Activated naive CD4-positive, alpha-beta T cell treated with anti-CD3 and anti-CD28 coated beads, Interleukin-2, amount 50 U/mL, for 24 hours (primary cell): ENCODE data around the gene TMEM220.

Source experiments
- H3K27ac Mint-ChIP-seq: one replicate; pipeline ENCODE4 v1.8.0; 2021; ENCODE audit warnings: mild to moderate bottlenecking, mixed read lengths
- H3K27me3 Mint-ChIP-seq: one replicate; pipeline ENCODE4 v1.8.0; 2021; ENCODE audit warnings: mixed read lengths
- H3K36me3 Mint-ChIP-seq: one replicate; pipeline ENCODE4 v1.8.0; 2021; ENCODE audit warnings: mixed read lengths
- H3K4me1 Mint-ChIP-seq: one replicate; pipeline ENCODE4 v1.8.0; 2021; ENCODE audit warnings: mixed read lengths
- H3K4me3 Mint-ChIP-seq: one replicate; pipeline ENCODE4 v1.8.0; 2021; ENCODE audit warnings: mild to moderate bottlenecking, mixed read lengths
- H3K9me3 Mint-ChIP-seq: one replicate; pipeline ENCODE4 v1.8.0; 2021; ENCODE audit warnings: mixed read lengths

TMEM220 gene

DNA sequence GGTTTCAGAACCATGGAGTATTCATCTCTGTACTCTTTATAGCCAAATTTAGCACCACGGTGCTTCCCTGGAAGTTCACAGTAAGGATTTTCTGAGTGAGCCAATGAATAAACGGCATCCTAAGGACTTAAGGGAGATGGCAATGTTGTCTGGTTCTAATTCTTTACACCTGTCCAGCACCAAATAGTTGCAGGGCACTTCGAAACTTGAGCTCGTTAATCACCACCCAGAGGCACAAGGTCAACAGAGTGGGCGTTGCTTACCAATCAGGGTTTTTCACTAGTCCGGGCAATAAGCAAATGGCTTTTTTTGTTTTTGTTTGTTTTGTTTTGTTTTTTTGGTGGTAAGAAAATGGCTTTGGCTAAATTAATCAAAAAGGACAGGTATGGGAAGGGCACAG, 28.2 kb upstream of the TMEM220 start:
- Mint-ChIP-seq H3K4me3 (no peak overlapping the region), H3K27ac (no peak overlapping the region), H3K27me3 (no peaks in the 10 kb centered on the region), H3K36me3 (no peaks in the 10 kb centered on the region), H3K4me1 (no peaks in the 10 kb centered on the region), H3K9me3 (no peaks in the 10 kb centered on the region)

DNA sequence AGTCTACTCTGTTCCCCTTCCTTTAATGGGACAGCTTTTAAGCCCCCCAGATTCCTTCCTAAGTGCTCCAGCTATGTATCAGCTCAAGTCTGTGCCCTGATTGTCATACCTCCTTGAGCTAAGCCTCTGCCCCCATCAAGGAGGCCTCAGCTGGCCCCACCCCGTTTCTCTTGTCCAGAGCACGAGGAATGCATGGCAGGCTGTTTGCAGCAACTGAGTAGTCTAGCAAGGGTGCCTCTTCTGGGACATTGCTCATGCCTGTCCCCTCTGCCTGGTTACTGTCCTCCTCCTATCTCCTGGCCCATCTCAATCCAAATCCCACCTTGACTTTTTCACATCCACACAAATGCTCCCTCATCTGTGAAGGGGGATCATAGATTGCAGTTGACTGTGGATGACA, 27.8 kb upstream of the TMEM220 start:
- H3K27ac Mint-ChIP-seq, result no peak overlapping the region
- no peaks in the 10 kb centered on the region for H3K9me3 Mint-ChIP-seq
- no peaks in the 10 kb centered on the region for H3K36me3 Mint-ChIP-seq
- no peaks in the 10 kb centered on the region for H3K4me1 Mint-ChIP-seq
- H3K27me3 Mint-ChIP-seq, result no peaks in the 10 kb centered on the region
- H3K4me3 Mint-ChIP-seq, result no peak overlapping the region

DNA sequence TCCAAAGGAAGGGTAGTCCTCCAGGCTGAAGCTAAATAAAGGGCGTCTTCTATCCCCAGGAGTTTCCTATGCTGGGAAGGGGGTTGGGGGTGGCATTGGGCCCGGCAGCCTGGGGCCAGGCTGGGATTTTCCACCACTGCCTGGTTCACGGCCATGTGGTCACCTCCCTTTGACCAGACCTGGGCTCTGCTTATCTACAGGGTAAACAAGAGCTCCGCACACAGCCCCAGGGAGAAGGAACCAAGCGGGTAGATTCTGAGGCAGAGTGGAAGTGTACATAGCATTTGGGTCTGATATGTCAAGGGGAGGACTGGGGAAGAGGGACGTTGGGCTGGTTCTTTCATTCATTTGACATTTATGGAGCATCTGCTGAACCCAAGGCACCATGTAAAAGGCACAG, 27.2 kb upstream of the TMEM220 start:
- H3K9me3 Mint-ChIP-seq, result no peaks in the 10 kb centered on the region
- no peaks in the 10 kb centered on the region for H3K4me1 Mint-ChIP-seq
- no peaks in the 10 kb centered on the region for H3K36me3 Mint-ChIP-seq
- no peak overlapping the region for H3K4me3 Mint-ChIP-seq
- H3K27ac Mint-ChIP-seq, result no peak overlapping the region
- H3K27me3 Mint-ChIP-seq, result no peaks in the 10 kb centered on the region

DNA sequence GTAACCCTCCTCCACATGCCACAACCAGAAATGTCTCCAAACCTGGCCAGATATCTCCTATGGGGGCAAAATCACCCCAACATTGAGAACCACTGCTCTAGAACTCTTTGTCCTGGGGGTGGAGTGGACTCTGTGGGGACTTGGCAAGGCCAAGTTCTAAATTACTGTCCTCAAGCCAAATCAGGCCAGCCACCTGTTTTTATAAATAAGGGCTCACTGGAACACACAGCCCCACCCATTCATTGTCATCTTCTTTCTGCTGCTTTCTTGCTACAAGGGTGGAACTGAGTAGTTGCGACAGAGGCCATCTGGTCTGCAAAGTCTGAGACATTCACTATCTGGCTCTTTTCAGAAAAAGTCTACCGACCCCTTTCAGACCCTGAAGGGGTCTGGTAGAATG, 26.8 kb upstream of the TMEM220 start:
- H3K36me3 Mint-ChIP-seq, result no peaks in the 10 kb centered on the region
- no peak overlapping the region for H3K4me3 Mint-ChIP-seq
- H3K27ac Mint-ChIP-seq, result no peak overlapping the region
- no peaks in the 10 kb centered on the region for H3K27me3 Mint-ChIP-seq
- H3K4me1 Mint-ChIP-seq, result no peaks in the 10 kb centered on the region
- no peaks in the 10 kb centered on the region for H3K9me3 Mint-ChIP-seq

DNA sequence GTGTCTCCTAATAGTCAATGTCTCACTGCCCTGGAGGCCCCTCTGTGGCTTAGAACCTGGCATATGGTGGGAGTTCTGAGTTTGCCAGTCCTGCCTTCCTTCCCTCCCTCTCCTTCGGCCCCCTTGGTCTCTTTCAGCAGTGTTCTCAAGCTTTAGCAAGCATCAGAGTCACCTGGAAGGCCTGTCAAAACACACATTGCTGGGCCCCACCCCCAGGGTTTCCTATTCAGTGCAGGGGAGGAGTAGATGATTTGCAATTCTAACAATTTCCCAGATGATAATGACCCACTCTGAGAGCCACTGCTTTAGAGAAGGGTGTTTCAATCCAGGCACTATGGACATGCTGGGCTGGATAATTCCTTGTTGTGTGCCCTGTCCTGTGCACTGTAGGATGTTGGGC, 26.4 kb upstream of the TMEM220 start:
- Mint-ChIP-seq H3K27me3 (no peaks in the 10 kb centered on the region), H3K9me3 (no peaks in the 10 kb centered on the region), H3K27ac (no peak overlapping the region), H3K36me3 (no peaks in the 10 kb centered on the region), H3K4me1 (no peaks in the 10 kb centered on the region), H3K4me3 (no peak overlapping the region)

DNA sequence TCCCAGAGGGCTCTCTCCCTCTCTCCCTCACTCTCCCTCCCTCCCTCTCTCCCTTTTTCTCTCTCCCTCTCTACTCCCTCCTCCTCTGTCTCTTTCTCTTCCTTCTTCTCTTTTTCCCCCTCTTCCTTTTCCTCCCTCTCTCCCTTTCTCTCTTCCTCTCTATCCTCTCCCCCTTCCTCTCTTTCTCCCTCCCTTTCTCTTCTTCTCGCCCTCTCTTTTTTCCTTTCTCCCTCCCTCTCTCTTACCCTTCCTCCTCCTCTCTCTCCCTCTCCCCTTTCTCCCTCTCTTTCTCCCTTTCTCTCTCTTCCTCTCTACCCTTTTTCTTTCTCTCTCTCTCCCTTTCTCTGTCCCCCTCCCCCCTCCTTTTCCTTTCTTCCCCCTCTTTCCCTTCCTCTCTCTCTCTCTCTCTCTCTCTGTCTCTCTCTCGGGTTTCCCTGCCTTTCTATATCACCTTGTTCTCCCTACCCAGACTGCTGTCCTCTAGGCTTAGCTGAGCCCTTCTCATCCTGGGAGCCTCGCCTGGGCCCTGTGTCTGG, 25.8 kb upstream of the TMEM220 start:
- Mint-ChIP-seq H3K27ac (no peak overlapping the region), H3K4me1 (no peaks in the 10 kb centered on the region), H3K36me3 (no peaks in the 10 kb centered on the region), H3K27me3 (no peaks in the 10 kb centered on the region), H3K9me3 (no peaks in the 10 kb centered on the region), H3K4me3 (no peak overlapping the region)

DNA sequence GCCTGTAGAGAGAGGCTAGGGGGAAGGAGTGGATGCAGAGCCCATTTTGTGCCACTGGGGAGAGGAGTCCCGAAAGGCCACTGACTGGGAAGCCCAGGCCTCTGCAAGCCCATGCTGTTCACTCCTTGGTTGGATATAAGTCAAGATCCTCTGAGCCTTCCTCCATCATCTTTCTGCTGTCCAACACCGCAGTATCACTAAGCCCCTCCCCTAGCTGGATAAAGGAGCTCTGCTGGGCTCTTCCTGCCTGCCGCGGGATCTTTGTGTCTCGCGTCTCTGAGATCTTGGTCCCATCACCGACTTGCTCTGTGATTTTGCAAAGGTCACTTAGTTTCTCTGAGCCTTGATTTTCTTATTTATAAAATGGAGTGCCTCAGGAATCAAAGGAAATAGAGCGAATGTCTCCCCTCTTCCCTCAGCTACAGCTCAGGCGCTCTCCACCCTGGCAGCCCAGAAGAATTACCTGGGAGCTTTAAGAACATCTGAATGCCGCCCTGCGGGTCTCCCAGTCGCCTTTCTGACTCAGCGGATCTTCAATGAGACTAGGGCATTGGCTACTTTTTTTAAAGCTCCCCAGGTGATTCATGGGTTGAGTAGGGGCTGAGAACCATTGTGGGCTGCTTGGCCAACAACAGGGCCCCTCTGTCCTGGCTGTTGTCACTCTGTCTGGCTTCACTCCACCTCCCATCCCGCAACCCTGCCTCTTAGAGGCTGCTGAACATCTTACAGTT, 25.2 kb upstream of the TMEM220 start:
- Mint-ChIP-seq H3K4me1 (no peaks in the 10 kb centered on the region), H3K27me3 (no peaks in the 10 kb centered on the region), H3K36me3 (no peaks in the 10 kb centered on the region), H3K9me3 (no peaks in the 10 kb centered on the region), H3K27ac (no peak overlapping the region), H3K4me3 (no peak overlapping the region)

DNA sequence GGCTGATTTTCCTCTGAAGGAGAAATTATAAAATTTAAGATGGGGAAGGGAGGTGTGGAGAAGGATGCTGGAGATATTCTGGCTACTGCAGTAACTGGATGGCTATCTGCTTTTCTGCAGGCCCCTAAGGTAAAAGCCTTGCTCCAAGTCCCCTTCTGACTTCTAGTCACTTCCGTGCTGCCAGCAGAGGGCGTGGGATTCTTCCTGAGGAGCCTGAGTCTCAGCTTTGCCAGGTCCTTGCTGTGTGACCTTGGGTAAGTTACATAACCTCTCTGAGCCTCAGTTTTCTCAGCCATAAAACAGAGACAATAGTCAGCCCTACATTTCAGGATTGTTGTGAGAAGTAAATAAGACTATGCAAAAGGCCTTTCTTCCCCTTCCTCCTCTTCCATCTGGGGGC, 24.3 kb upstream of the TMEM220 start:
- no peak overlapping the region for H3K27ac Mint-ChIP-seq
- H3K9me3 Mint-ChIP-seq, result no peaks in the 10 kb centered on the region
- H3K4me3 Mint-ChIP-seq, result no peak overlapping the region
- no peaks in the 10 kb centered on the region for H3K4me1 Mint-ChIP-seq
- H3K36me3 Mint-ChIP-seq, result no peaks in the 10 kb centered on the region
- no peaks in the 10 kb centered on the region for H3K27me3 Mint-ChIP-seq

DNA sequence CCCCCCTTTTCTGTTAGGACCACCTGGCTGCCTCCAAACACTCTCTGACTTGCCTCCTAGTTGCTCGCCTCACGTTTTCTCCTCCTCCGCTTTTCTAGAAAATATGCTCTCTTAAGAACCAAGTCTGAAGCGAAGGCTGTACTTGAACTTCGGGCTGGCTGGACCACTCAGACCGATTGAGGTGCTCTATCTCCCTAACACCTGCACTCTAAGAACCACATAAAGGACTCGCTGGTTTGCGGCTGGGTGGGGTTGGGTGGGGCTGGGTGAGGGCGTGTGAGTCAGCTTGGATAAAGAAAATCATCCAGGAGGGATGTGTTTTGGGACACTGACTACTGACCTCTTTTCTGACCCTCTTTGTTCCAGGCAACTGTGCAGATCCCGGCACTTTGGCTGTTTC, 22.9 kb upstream of the TMEM220 start:
- Mint-ChIP-seq H3K27me3 (no peaks in the 10 kb centered on the region), H3K9me3 (no peaks in the 10 kb centered on the region), H3K36me3 (no peaks in the 10 kb centered on the region), H3K4me3 (no peak overlapping the region), H3K27ac (no peak overlapping the region), H3K4me1 (no peaks in the 10 kb centered on the region)

DNA sequence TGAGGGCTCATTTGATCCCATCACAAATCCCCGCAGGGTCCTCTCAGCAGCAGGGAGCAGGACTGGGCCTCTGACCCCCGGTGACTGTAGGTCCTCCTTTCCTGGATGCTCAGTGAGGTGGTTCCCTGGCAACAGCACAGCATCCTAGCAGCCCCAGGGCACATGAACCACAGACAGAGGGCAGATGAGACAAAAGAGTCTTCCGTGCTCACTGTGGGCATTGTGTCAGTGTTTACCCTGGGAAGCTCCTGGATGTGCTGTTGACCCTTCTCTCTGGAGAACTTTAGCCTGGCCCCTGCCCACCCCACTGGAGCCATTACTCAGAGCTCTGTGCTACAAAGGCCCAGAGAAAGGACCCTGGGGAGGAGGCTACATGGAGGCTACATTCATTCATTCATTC, 21.7 kb upstream of the TMEM220 start:
- no peaks in the 10 kb centered on the region for H3K36me3 Mint-ChIP-seq
- no peak overlapping the region for H3K4me3 Mint-ChIP-seq
- no peaks in the 10 kb centered on the region for H3K4me1 Mint-ChIP-seq
- H3K27ac Mint-ChIP-seq, result no peak overlapping the region
- H3K27me3 Mint-ChIP-seq, result no peaks in the 10 kb centered on the region
- no peaks in the 10 kb centered on the region for H3K9me3 Mint-ChIP-seq

DNA sequence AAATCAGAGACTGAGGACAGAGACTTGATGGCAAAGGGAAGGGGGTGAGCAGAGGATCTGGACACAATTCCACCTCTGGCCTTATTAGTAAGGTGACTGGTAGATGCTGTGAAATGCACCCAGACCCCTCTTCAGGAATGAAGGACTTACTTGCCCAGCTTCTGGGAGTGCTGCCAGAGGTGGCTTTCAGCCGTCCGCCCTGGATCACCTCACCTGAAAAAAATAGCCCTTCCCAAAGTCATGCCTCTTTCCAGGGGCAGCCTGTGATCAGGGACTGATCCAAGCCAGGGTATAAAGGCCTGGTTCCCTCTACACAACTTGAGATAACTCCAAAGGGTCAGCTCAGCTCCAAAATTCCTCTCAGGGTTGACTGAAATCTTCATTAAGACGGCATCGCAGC, 20.4 kb upstream of the TMEM220 start:
- H3K27ac Mint-ChIP-seq, result no peak overlapping the region
- no peaks in the 10 kb centered on the region for H3K36me3 Mint-ChIP-seq
- no peaks in the 10 kb centered on the region for H3K9me3 Mint-ChIP-seq
- H3K4me1 Mint-ChIP-seq, result peaks cover 3% of the 10 kb centered on the region
- H3K4me3 Mint-ChIP-seq, result no peak overlapping the region
- no peaks in the 10 kb centered on the region for H3K27me3 Mint-ChIP-seq

DNA sequence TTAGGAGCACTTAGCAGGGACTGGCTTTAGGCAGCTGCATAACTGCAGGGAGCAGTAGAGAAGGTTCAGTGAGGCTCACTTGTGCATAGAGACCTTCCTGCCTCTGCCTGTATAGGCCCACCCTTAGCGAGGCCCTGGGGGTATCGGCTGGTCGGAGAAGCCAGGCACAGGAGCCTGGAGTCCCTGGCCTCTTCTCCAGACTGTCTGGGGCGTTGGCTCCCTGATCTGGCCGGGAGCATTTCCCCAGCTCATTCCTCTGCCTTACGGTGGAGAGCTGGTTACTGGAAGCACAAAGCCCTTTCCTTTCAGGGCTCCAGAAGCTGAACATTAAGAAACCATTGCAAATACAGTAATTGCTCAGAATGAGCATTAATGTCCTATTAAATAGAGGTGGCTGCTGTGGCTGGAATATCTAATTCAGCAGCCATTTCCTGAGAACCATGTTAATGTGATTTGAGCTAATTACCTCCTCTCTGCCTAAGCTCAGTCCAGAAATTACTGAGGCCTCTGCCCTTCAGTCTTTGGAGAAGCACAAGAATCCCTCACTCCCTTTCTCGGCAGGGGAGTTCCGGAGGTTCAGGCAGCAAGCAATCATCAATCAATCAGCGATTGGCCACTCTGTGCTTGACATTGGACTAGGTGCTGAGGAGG, 18.8 kb upstream of the TMEM220 start:
- Mint-ChIP-seq H3K27ac (no peak overlapping the region), H3K27me3 (no peaks in the 10 kb centered on the region), H3K9me3 (no peaks in the 10 kb centered on the region), H3K36me3 (no peaks in the 10 kb centered on the region), H3K4me3 (no peak overlapping the region), H3K4me1 (peaks cover 17% of the 10 kb centered on the region)

DNA sequence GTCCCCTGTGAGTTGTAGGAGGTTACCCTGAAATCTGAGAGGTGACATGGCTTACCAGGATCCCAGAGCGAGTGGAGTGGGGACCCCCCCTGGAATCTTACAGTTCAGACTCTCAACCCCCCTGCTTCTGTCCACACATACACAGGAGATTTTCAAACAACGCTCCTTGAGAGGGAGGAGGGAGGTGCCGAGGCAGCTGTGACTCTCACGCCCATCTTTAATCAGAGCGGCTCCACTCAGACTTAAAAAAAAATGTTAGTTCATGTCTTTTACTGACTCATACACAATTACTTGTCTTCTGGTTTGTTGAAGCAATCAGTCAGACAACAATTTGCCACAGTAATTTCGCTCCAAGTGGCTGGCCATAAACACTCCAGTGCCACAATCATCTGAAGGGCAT, 15.4 kb upstream of the TMEM220 start:
- H3K27me3 Mint-ChIP-seq, result no peaks in the 10 kb centered on the region

DNA sequence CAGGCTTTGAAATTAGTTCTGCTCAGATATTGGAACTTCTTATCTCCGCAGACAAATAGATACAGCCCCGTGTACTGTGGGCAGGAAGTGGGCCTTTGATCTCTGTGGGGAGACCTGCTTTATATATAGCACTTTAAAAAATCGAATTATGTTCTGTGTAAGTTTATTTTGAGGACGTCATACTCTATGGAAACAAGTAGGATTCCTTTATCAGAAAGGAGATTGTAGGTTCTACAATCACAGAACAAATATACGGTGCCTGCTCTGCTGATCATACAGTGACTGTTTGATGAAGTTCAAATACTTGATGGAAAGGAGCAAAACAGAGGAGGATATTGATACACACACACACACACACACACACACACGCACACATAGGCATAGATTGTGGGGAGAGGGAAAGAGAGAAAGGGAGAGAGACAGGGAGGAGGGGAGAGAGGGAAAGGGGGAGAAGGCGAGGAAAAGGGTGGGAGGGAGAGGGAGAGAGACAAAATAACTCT, 14.7 kb upstream of the TMEM220 start:
- H3K27ac Mint-ChIP-seq, result peak overlapping the region; percentile 37
- H3K36me3 Mint-ChIP-seq, result no peaks in the 10 kb centered on the region
- no peaks in the 10 kb centered on the region for H3K27me3 Mint-ChIP-seq
- peaks cover 17% of the 10 kb centered on the region for H3K4me1 Mint-ChIP-seq
- no peaks in the 10 kb centered on the region for H3K9me3 Mint-ChIP-seq
- peak overlapping the region; percentile 40 for H3K4me3 Mint-ChIP-seq

More for the DNA sequence above, 15.4 kb upstream of the TMEM220 start:
- Mint-ChIP-seq H3K4me3 (no peak overlapping the region), H3K27ac (no peak overlapping the region), H3K4me1 (peaks cover 17% of the 10 kb centered on the region), H3K9me3 (no peaks in the 10 kb centered on the region), H3K36me3 (no peaks in the 10 kb centered on the region)

DNA sequence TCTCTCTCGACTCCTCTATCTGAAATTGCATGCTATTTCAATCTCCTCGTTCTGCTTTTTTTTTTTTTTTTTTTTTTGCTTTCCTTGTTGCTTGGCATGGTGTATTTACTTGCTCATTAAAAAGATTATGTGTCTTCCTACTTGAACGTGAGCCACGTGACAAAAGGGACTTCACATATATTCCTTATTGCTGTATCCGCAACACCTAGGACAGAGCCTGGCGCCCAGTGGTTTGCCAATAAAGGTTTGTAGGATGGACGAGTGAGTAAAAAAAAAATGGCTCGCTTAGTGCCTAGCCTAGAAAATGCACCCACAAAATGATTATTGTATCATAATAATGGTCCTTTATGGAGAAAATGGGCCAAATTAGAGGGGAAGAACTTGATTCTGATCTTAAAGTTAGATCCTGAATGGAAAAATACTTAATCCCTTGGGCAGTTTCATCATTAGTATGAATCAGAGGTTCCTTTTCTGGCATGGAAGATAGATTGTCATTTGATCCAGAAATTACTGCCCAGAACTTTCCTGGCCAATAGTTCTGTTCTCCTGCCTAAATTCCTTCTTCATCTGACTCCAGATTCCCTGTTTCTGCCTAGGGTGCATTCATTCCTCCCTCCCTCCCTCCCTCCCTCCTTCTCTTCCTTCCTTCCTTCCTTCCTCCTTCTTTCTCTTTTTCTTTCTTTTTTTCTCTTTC, 13.6 kb upstream of the TMEM220 start:
- no peaks in the 10 kb centered on the region for H3K27me3 Mint-ChIP-seq
- peaks cover 17% of the 10 kb centered on the region for H3K4me1 Mint-ChIP-seq
- H3K9me3 Mint-ChIP-seq, result no peaks in the 10 kb centered on the region
- no peak overlapping the region for H3K27ac Mint-ChIP-seq
- H3K36me3 Mint-ChIP-seq, result no peaks in the 10 kb centered on the region
- H3K4me3 Mint-ChIP-seq, result no peak overlapping the region

DNA sequence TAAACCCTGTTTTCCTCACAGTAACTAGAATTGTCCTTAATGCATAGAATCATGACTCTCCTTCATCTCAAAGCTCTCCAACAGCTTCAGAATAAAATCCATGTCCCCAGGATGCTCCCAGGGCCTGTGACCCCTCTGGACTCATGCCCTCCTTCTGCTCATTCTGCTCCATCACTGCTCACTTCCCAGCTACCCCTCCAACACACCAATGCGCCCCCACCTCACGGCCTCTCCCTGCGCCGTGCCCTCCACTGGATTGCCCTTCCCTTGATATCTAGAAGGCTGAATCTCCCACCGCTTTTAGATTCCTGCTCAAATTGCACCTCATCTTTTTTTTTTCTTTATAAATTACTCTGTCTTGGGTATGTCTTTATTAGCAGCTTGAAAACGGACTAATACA, 12.6 kb upstream of the TMEM220 start:
- Mint-ChIP-seq H3K4me3 (no peak overlapping the region), H3K9me3 (no peaks in the 10 kb centered on the region), H3K36me3 (no peaks in the 10 kb centered on the region), H3K27me3 (no peaks in the 10 kb centered on the region), H3K4me1 (peaks cover 24% of the 10 kb centered on the region), H3K27ac (no peak overlapping the region)
